Calu3 (cell line): Measurements from ENCODE around the gene FREM3. TPM values are rescaled to one million over a fixed set of nuclear protein-coding genes. Genes with fewer than 3 reads are reported as not detected.

ENCODE experiments used
- BruUV-seq: library from RNA; stranded (reverse); fragments of 400-500 nt; replicated peaks from 2 replicates; lab custom pipeline; 2021; lab: Mats Ljungman, UMichigan
- CTCF ChIA-PET: fragments of 300-600 bp; sonication (Branson Sonifier 250); formaldehyde crosslinking; loops from one replicate; lab custom pipeline; 2022; ENCODE audit warnings: antibody characterized with exemption; lab: Charles Lee
- DNase-seq: peaks from one replicate; pipeline ENCODE4 v3.0.0; 2022
- H3K27ac Mint-ChIP-seq: one replicate; pipeline ENCODE4 v1.8.0; 2022; ENCODE audit warnings: mixed read lengths; ENCODE audit not compliant: unreplicated experiment
- H3K27me3 Mint-ChIP-seq: one replicate; pipeline ENCODE4 v1.8.0; 2022; ENCODE audit warnings: mixed read lengths; ENCODE audit not compliant: unreplicated experiment
- H3K36me3 Mint-ChIP-seq: one replicate; pipeline ENCODE4 v1.8.0; 2022; ENCODE audit warnings: mild to moderate bottlenecking, moderate library complexity, mixed read lengths; ENCODE audit not compliant: insufficient read depth, unreplicated experiment
- H3K4me1 Mint-ChIP-seq: one replicate; pipeline ENCODE4 v1.8.0; 2022; ENCODE audit warnings: mild to moderate bottlenecking, low read depth, mixed read lengths; ENCODE audit not compliant: unreplicated experiment
- H3K4me3 Mint-ChIP-seq: one replicate; pipeline ENCODE4 v1.8.0; 2022; ENCODE audit warnings: mild to moderate bottlenecking, low read depth, moderate library complexity, mixed read lengths; ENCODE audit not compliant: unreplicated experiment
- H3K9me3 Mint-ChIP-seq: one replicate; pipeline ENCODE4 v1.8.0; 2022; ENCODE audit warnings: low read depth, mixed read lengths; ENCODE audit not compliant: unreplicated experiment
- intact Hi-C: fragments of 100-400 bp; cut with micrococcal nuclease; formaldehyde crosslinking; loops from one replicate; pipeline ENCODE4 v1.10.0; 2022; ENCODE audit not compliant: unreplicated experiment
- total RNA-seq: library from RNA; stranded (reverse); gene quantifications from 2 replicates; pipeline ENCODE4 v1.2.3, GENCODE V29; 2022
- TF ChIP-seq, protein P1 (sequence below): fragments of 200-600 bp; IDR thresholded peaks from one replicate; pipeline ENCODE4 v1.8.0; 2022; ENCODE audit warnings: antibody characterized with exemption; ENCODE audit not compliant: unreplicated experiment

FREM3 gene
- total RNA-seq, 1 experiment from 2014 or later, result not detected

DNA sequence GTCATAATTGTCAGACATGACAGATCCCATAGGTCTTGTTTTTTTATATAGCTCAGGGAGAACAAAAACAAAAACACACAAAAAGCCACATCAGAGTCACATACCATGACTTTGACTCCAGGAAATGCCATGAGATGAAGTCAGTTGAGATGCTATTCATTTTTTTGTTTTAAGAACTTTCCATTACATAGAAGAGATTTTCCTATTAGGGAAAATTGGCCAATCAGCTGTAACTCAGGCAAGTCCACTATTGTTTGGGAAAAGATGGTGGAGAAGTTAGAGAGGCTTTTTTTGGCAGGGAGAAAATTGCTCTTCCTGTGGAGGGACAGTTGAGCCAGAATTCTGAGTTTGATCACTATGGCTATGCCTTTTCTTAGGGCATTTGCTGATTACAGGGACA lies 114.4 kb downstream of the FREM3 start:
- no peaks in the 10 kb centered on the region for H3K36me3 Mint-ChIP-seq
- H3K4me1 Mint-ChIP-seq, result no peaks in the 10 kb centered on the region
- H3K27ac Mint-ChIP-seq, result no peak overlapping the region
- BruUV-seq, result no TSS peak
- DNase-seq, result no peak
- H3K9me3 Mint-ChIP-seq, result peaks cover 4% of the 10 kb centered on the region
- TF ChIP-seq, protein P1, sequence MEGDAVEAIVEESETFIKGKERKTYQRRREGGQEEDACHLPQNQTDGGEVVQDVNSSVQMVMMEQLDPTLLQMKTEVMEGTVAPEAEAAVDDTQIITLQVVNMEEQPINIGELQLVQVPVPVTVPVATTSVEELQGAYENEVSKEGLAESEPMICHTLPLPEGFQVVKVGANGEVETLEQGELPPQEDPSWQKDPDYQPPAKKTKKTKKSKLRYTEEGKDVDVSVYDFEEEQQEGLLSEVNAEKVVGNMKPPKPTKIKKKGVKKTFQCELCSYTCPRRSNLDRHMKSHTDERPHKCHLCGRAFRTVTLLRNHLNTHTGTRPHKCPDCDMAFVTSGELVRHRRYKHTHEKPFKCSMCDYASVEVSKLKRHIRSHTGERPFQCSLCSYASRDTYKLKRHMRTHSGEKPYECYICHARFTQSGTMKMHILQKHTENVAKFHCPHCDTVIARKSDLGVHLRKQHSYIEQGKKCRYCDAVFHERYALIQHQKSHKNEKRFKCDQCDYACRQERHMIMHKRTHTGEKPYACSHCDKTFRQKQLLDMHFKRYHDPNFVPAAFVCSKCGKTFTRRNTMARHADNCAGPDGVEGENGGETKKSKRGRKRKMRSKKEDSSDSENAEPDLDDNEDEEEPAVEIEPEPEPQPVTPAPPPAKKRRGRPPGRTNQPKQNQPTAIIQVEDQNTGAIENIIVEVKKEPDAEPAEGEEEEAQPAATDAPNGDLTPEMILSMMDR, result no peak
- H3K4me3 Mint-ChIP-seq, result no peak overlapping the region
- CTCF ChIA-PET, result no interaction called here
- intact Hi-C loops, result no loop called here
- peaks cover 7% of the 10 kb centered on the region for H3K27me3 Mint-ChIP-seq

DNA sequence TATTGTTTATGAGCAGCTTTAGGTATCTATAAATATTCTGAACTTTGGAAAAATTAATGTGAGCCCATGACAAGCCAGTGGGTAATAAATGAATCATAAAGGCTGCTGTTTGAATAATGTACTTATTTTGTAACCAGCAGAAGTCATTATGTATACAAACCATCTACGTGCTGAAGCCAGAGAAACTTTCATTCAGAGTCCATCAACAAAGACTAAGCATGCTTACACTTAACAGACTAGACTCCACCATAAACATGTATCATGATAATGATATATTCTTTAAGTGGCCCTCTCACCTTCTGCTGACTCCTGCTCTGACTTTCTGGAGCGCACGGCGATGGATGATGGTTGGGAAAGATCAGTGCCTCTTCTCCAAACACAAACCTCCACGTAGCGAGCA lies 114.9 kb downstream of the FREM3 start:
- DNase-seq, result no peak
- CTCF ChIA-PET, result no interaction called here

DNA sequence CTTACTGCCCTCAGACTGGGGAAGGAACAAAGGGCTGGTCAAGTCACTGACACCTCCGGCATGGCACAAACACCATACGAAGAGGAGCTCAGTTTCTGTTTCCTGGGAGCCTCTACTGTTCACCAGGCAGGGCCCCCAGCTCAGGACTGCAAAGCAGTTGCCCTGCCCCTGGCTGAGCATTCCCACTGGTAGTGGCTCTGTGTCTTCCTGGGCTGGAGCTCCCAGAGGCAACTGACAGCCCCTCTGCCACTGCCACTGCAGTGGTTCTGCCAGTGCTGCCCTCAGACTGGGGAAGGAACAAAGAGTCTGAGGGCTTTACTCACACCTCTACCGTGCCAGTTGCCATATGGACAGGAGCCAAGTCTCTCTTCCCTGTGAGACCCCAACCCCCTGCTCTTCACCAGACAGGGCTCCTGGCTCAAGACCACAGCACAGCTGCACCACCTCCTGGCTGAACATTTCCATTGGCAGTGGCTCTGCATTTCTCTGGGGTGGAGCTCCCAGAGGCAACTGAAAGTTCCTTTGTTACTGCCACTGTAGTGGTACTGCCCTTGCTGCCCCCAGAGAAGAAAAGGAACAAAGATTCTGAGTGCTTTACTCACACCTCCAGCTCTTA lies 119.0 kb downstream of the FREM3 start:
- H3K4me1 Mint-ChIP-seq, result no peaks in the 10 kb centered on the region
- no peaks in the 10 kb centered on the region for H3K27me3 Mint-ChIP-seq
- H3K4me3 Mint-ChIP-seq, result no peak overlapping the region
- peaks cover 3% of the 10 kb centered on the region for H3K9me3 Mint-ChIP-seq
- H3K36me3 Mint-ChIP-seq, result no peaks in the 10 kb centered on the region
- CTCF ChIA-PET, result interaction anchor here (1.3 kb wide), 1 partner anchor 22 kb away, joined by 4 read pairs; no protein-coding TSS in a partner anchor
- TF ChIP-seq, protein P1, result no peak
- no peak overlapping the region for H3K27ac Mint-ChIP-seq
- intact Hi-C loops, result no loop called here
- BruUV-seq, result no TSS peak
- no peak for DNase-seq

More for the DNA sequence above, 114.9 kb downstream of the FREM3 start:
- Mint-ChIP-seq H3K9me3 (peaks cover 3% of the 10 kb centered on the region), H3K4me3 (no peak overlapping the region), H3K36me3 (no peaks in the 10 kb centered on the region), H3K4me1 (no peaks in the 10 kb centered on the region), H3K27ac (no peak overlapping the region), H3K27me3 (peaks cover 2% of the 10 kb centered on the region)
- intact Hi-C loops, result no loop called here
- BruUV-seq, result no TSS peak
- TF ChIP-seq, protein P1, result no peak

DNA sequence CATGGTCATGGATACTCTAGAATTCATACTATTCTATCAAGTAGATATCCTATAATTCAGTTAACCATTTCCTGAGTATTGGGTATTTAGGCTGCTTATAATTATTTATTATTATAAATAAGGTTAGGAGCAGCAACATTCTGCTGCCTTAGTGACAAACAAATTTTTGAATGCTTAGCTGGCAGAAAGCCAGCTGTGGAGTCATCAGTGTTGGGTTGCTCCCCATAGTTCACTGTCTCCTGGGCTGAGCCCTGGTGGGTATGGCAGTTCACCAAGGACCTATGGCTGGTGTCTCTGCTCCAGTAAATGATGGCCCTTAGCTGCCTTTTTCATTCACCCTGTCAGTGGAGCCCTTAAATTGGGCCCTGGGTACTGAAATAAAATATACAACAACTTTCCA lies 125.1 kb downstream of the FREM3 start:
- no peaks in the 10 kb centered on the region for H3K4me1 Mint-ChIP-seq
- no peak overlapping the region for H3K4me3 Mint-ChIP-seq
- H3K27me3 Mint-ChIP-seq, result no peaks in the 10 kb centered on the region
- H3K9me3 Mint-ChIP-seq, result peaks cover 4% of the 10 kb centered on the region
- no TSS peak for BruUV-seq
- H3K27ac Mint-ChIP-seq, result no peak overlapping the region
- DNase-seq, result no peak
- intact Hi-C loops, result loop anchor here (10.0 kb wide), 1 partner anchor 189 kb away; no protein-coding TSS in a partner anchor
- H3K36me3 Mint-ChIP-seq, result no peaks in the 10 kb centered on the region
- CTCF ChIA-PET, result no interaction called here
- TF ChIP-seq, protein P1, result no peak
